H54 (cell line): Measurements from ENCODE around the gene EID3.
"Not testable (repeated sequence)": the region's sequence is repeated elsewhere in the genome, so short reads cannot be mapped to it uniquely, and the experiment has no call there.

Experiments used
- DNase-seq: peaks from one replicate; pipeline ENCODE4 v3.0.0; 2011; ENCODE audit warnings: low spot score, mixed read lengths; ENCODE audit not compliant: insufficient read length
- FAIRE-seq: peaks from 3 replicates; lab custom pipeline; 2011; peaks lifted over from hg19 to GRCh38; lab: Jason Lieb, UNC
- POLR2A ChIP-seq: IDR thresholded peaks from 2 replicates; pipeline ENCODE4 v1.6.1; 2011; ENCODE audit warnings: low read depth, mild to moderate bottlenecking, low read length

The EID3 gene

DNA sequence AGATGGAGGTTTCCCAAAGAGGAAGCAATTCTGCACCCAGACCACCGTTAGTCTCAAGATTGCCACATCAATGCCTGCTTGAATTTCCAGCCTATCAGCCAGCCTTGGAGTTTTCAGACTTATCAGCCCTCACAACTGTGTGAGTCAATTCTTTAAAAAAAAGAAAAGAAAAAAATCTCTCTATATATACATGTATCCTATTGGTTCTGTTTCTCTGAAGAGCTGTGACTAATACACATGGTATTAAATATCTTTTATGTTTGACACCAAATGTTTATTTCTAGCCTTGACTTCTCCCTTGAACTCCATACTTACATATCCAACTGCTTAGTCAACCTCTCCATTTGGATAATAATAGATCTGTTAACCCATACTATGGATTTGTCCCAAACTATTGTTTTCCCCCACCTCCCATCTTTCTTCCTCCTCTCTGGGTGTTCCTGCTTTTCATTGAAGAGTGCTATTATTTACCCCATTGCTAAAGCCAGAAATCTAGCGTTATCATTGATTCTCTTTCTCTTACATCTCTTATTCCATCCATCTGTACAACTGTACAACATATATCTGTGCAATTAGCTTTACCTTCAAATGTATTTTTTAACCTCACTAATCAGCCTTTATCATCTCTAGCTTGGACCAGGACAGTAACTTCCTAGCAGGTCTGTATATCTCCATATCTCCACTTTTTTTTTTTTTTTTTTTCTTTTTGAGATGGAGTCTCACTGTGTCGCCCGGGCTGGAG is 22.7 kb upstream of the EID3 start:
- DNase-seq, result peak; percentile 30
- FAIRE-seq, result no peak
- TF ChIP-seq POLR2A, result no peak

DNA sequence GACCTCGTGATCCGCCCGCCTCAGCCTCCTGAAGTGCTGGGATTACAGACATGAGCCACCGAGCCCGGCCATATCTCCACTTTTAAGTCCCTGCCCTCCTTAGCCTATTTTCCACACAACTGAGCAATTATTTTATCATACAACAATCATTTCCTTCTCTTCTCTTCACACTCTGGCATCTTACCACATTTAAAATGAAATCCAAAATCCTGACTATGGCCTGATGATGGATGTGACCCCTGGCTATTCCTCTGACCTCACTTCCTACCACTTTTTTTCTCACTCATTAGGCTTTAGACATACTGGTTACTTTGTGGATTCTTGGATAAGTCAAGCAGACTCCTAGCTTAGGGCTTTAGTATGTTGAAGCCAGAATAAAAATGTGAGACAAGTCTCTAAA is 21.9 kb upstream of the EID3 start:
- DNase-seq (no peak), FAIRE-seq (peak; percentile 43)

DNA sequence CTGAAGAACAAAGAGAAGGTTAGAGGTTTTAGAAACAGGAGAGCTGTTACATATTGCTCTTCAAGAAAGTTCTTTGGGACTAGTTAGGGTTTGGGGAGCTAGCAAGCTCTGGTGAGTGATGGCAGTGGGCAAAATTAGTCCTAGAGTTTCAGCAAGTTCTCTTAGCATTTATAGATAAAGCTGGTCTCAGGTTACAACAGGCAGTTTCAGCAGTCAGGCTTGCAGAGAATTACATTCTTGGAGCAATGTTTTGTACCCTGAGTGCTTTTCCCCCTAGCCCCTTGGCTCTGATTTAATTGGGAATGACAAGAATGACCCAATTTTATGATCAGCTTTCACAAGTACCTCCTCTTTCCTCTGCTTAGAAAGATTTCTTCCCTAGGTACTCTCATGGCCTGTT is 21.4 kb upstream of the EID3 start:
- no peak for DNase-seq
- FAIRE-seq, result no peak
- TF ChIP-seq POLR2A, result no peak

More for the DNA sequence above, 21.9 kb upstream of the EID3 start:
- no peak for TF ChIP-seq POLR2A

DNA sequence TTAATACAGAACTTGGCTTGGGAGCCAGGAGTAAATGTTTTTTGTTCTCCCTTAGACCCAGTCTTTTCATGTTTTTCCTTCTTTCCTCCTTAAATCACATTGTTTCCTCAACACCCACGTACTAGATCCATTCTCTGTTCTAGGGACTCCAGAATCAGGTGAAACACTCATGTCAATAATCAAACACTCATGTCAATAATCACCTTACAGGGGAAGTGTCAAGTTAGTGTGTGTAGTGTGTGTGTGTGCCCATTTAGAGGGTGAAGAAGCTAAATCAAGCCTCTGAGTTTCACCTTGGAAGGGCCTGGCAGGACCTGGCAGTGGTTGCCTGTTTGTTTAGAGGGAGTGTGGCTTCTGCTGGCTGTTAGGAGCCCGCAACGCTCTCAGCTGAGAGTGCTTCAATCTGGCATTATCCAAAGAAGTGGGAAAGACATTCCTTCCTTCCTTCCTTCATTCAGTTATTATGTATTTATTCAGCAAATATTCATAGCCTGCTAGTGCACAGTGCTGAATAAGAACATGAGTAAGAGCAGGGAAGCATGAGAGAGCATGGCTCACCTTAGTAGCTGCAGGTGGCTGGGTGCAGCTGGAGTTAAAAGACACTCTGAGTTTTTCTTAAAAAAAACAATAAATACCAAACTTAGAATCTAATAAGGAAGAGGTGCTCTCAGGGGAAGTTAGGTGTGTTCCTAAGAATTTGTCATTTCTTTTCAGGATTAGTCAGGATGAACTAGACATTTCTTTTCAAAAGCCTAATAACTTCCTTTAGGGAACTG is 17.6 kb upstream of the EID3 start:
- no peak for TF ChIP-seq POLR2A
- FAIRE-seq (no peak), DNase-seq (no peak)

DNA sequence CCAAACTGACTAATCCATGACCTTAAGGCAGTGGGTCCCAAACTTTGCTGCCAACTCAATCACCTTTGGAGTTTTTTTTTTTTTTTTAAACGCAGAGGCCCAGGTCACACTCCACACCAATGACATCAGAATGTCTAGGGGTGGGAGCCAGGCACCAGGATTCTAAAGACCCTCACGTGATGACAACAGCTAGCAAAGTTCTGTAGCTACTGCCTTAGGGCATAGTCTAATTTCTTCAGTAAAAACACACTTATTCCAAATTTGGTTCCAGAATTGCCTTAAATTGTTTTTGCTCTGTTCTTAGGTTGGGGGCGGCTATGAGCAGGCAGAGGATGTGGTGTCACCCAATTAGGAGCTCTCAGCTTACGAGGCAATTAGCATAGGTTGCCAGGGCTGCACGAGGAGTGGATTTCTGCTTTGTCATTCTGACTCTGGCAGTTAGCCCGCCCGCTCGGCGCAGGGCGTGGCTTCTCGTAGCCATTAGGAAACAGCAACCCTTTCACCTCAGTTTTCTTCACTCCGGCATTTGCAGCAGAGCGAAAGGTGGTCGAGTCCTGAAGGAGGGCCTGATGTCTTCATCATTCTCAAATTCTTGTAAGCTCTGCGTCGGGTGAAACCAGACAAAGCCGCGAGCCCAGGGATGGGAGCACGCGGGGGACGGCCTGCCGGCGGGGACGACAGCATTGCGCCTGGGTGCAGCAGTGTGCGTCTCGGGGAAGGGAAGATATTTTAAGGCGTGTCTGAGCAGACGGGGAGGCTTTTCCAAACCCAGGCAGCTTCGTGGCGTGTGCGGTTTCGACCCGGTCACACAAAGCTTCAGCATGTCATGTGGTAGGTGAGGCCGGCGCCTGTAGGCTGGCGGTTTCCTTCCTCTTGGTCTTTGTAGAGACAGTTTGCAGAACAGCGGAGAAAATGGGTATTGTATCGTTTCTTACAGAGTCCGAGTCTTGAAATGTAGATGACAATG is 16.7 kb upstream of the EID3 start:
- FAIRE-seq (peak; percentile 82), DNase-seq (peak; percentile 51)
- TF ChIP-seq POLR2A, result peak; percentile 85

DNA sequence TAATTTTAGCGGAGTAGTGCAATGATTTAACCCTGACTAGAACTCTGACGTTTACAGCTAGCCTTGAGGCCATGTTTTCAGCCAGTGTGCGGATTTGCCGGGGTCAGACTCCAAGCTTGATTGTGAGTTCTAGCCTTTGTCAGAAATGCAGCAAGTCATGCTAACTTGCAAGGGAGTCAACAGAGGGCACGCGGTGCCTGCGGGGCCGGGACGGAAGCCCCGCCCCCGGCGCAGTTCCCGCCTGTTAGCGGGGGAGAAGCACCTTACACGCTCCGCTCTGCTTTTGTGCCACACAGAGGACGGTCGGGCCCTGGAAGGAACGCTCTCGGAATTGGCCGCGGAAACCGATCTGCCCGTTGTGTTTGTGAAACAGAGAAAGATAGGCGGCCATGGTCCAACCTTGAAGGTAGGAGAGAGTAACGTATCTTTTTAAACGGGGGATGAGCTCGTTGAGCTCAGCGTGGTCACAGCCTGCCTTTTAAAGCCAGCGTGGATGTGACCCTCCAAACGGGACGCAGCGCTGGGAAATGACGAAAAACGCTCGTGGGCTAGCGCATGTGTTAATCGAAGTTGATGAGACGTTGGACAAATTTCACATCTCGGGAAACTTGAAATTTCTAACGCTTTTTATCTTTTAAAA is 14.8 kb upstream of the EID3 start:
- peak; percentile 33 for FAIRE-seq
- peak; percentile 35 for DNase-seq
- TF ChIP-seq POLR2A, result peak; percentile 47; the same call in 1 of the 2 replicates

DNA sequence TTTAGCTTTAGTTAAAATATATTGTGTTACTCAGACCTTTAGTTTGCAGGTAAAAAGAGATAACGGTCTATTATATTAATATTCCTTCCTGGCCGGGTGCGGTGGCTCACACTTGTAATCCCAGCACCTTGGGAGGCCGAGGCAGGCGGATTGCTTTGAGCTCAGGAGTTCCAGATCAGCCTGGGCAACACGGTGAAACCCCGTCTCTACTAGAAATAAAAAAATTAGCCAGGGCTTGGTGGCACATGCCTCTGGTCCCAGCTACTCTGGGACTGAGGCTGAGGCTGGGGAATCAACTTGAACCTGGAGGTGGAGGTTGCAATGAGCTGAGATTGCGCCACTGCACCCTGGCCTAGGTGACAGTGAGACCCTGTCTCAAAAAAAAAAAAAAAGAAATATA is 13.2 kb upstream of the EID3 start:
- FAIRE-seq, result no peak
- DNase-seq, result no peak
- no peak for TF ChIP-seq POLR2A

DNA sequence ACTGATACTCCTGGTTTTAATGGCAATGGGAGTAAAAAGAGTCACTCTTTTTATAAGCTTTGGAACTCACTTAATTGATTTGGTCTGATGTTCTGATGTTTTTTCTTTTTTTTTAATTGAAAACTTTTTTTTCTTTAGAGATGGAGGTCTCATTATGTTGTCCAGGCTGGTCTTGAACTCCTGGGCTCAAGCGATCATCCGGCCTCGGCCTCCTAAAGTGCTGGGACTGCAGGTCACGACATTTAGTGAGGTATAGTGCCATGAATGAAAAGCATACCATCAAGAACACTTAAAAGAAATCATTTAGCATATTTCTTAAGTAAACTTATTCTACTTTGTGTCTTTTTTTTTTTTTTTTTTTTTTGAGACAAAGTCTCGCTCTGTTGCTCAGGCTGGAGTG is 12.7 kb upstream of the EID3 start:
- no peak for TF ChIP-seq POLR2A
- FAIRE-seq (no peak), DNase-seq (no peak)

DNA sequence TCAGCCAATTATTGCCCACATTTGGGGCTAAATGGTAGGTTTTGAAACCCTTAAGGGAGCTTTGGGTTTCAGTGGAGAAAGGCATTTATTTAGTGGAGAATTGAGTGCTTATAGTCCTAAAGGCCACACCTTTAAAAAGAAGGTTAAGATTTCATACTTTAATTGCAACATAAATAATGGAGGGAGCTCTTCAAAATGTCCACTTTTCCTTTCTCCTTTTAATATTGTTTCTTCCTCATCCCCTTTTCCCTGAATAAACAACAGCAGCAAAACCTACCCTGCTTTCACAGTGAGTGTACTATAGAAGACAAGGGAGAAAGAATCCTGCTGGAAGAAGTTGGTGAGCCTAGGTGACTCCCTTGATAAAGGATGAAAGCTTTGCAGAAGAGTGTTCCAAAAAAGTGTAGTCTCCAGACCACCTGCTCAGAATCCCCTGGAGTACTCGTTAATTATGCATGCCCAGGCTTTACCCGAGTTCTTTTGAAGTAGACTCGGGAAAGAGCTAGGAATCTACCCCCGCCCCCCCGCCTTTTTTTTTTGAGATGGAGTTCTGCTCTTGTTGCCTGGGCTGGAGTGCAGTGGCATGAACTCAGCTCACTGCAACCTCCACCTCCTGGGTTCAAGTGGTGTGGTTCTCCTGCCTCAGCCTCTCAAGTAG is 11.5 kb upstream of the EID3 start:
- FAIRE-seq (no peak), DNase-seq (no peak)
- TF ChIP-seq POLR2A, result no peak

DNA sequence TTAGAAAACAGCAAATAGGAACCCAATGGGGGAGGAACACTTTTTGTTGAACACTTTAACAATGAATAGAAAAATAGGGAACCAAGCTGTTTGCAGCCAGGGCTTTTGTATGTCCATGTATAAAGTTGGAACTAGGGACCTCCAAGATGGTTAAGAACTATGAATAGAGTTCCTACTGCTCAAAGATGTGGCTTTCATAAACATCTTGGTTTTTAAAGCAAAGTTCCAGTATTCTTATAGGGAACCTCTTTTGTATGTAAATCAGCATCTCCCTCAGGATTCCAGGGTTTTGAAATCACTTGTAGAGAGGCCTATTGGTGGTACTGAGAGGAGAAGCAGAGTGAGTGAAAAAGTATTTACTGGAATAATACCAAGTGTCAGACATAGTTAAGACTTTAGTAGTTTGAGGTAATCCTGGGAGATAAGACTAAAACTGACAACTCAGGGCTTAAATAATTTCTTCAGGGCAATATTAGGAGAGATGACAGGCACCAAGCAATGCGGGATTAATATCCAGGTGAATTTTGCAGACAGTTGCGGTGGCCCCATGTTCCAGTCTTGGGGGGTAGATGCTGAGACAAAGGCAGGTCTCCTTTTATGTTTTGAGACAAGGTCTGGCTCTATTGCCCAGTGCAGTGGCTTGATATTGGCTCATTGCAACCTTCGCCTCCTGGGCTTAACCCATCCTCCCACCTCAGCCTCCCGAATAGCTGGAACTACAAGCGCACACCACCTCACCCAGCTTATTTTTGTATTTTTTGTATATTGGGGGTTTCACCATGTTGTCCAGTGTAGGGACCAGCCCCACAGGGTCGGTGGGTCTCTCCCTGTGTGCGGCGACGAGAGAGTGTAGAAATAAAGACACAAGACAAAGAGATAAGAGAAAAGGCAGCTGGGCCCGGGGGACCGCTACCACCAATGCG is 10.4 kb upstream of the EID3 start:
- FAIRE-seq, result no peak
- TF ChIP-seq POLR2A, result no peak
- DNase-seq, result no peak

DNA sequence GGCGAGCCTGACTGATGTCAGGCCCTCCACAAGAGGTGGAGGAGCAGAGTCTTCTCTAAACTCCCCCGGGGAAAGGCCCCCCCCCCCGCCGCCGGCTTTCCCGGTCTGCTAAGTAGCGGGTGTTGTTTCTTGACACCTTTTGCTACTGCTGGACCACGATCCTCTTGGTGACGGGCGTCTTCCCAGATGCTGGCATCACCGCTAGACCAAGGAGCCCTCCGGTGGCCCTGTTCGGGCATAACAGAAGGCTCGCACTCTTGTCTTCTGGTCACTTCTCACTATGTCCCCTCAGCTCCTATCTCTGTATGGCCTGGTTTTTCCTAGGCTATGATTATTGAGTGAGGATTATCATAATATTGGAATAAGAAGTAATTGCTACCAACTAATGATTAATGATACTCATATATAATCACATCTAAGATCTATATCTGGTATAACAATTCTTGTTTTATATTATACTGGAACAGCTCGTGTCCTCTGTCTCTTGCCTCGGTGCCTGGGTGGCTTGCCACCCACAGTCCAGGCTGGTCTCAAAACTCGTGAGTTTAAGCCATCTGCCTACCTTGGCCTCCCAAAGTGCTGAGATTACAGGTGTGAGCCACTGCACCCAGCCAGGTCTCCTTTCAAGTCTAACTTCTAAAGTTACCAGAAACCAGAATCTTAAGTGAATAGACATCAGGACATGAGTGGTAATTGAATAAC is 9.2 kb upstream of the EID3 start:
- not testable (repeated sequence) for DNase-seq, FAIRE-seq
